ENCODE measurements around the gene GNG8. TPM values are rescaled to one million over a fixed set of nuclear protein-coding genes. Genes with fewer than 3 reads are reported as not detected.

The GNG8 gene
- total and polyA plus RNA-seq, 10 of the 15 experiments (the other 5 are each of a cell fraction or from before 2014, with no cell fraction given), result 1.2 to 6.6 (median 2.7) TPM; not detected in 6

- no peak for TF ChIP-seq SMARCA5 (IDR thresholded peaks at IDR 0.05)
- no peak for TF ChIP-seq SMAD1 (IDR thresholded peaks at IDR 0.05; ENCODE audit: low read depth, partially characterized antibody)
- no peak for TF ChIP-seq SREBF1 (IDR thresholded peaks at IDR 0.05; ENCODE audit: low read length)
- no peak for TF ChIP-seq ZNF274 (IDR thresholded peaks at IDR 0.05; ENCODE audit: insufficient read depth, insufficient read length)
- no peak for TF ChIP-seq EGR1 (IDR thresholded peaks at IDR 0.05; ENCODE audit: borderline replicate concordance in 1 of 2, low read depth in 2 of 2, low read length in 2 of 2)
- H3K4me1 ChIP-seq (ENCODE audit: control insufficient read depth, insufficient read depth, low read length), result peaks cover 33% of the 10 kb centered on the region
- H3K27ac ChIP-seq (ENCODE audit: control insufficient read depth, insufficient read depth), result no peak overlapping the region
- intact Hi-C loops (cut with micrococcal nuclease; ENCODE audit: unreplicated experiment), result no loop called here
- no peak overlapping the region for H3K9ac ChIP-seq (ENCODE audit: control insufficient read depth, insufficient read depth, low read length)
- H3K9me3 ChIP-seq (replicated peaks; ENCODE audit: control insufficient read depth, insufficient read depth, low read length), result no peaks in the 10 kb centered on the region
- DNase-seq (ENCODE audit: low read depth, low spot score) (no peak), ATAC-seq (no peak), FAIRE-seq (no peak)
- RAD21 ChIA-PET (ENCODE audit: unreplicated experiment), result no interaction called here
- 97% methylated on average over 8 of the region's 9 CpGs for WGBS (ENCODE audit: insufficient coverage, insufficient replicate concordance, low lambda C conversion rate, missing lambda C conversion rate)
- H3K27me3 ChIP-seq (replicated peaks in 1 of 2; ENCODE audit: control insufficient read depth in 2 of 2, insufficient read depth in 2 of 2, low read length in 1 of 2), result no peaks in the 10 kb centered on the region
- POLR2A ChIA-PET, result interaction anchor here (0.5 kb wide), 1 partner anchor 11 kb away, joined by 4 read pairs; no protein-coding TSS in a partner anchor
- no peak overlapping the region for H3K4me2 ChIP-seq (ENCODE audit: control insufficient read depth, insufficient read depth)
- SMC1A ChIA-PET (ENCODE audit: uncharacterized antibody, unreplicated experiment), result no interaction called here
- H4K20me1 ChIP-seq (ENCODE audit: control insufficient read depth, insufficient read depth), result peaks cover 15% of the 10 kb centered on the region
- in situ Hi-C loops (cut with MboI), result no loop called here
- peaks cover 28% of the 10 kb centered on the region for H3K79me2 ChIP-seq (ENCODE audit: control insufficient read depth, insufficient read depth, low read length)
- H3K4me3 ChIP-seq, result no peak overlapping the region
- H2AFZ ChIP-seq (ENCODE audit: control insufficient read depth, low read depth, low read length), result no peak overlapping the region
- BruUV-seq (replicated peaks), result no TSS peak
- CTCF ChIA-PET, result interaction anchor here (3.2 kb wide), 1 partner anchor 54 kb away, joined by 14 read pairs; the partner anchor contains the start of gene DACT3
- H3K36me3 ChIP-seq (ENCODE audit: control insufficient read depth in 2 of 2, insufficient read depth in 2 of 2, low read length in 1 of 2), result peaks cover 38 to 47% of the 10 kb centered on the region in 2 experiments
These were observed 27.8 kb downstream of the GNG8 start for GRCh38 chr19:46608178-46608577.

GRCh38 chr19:46607448-46607841 is 28.6 kb downstream of the GNG8 start:
- Histone ChIP-seq H3K9me3 (replicated peaks; ENCODE audit: control insufficient read depth, insufficient read depth, low read length) (no peaks in the 10 kb centered on the region), H4K20me1 (ENCODE audit: control insufficient read depth, insufficient read depth) (peaks cover 18% of the 10 kb centered on the region), H2AFZ (ENCODE audit: control insufficient read depth, low read depth, low read length) (no peak overlapping the region), H3K9ac (ENCODE audit: control insufficient read depth, insufficient read depth, low read length) (no peak overlapping the region), H3K27me3 (replicated peaks in 1 of 2; ENCODE audit: control insufficient read depth in 2 of 2, insufficient read depth in 2 of 2, low read length in 1 of 2) (no peaks in the 10 kb centered on the region), H3K36me3 (ENCODE audit: control insufficient read depth in 2 of 2, insufficient read depth in 2 of 2, low read length in 1 of 2) (peaks cover 38 to 47% of the 10 kb centered on the region in 2 experiments), H3K4me1 (ENCODE audit: control insufficient read depth, insufficient read depth, low read length) (peaks cover 32% of the 10 kb centered on the region), H3K4me3 (no peak overlapping the region), H3K27ac (ENCODE audit: control insufficient read depth, insufficient read depth) (no peak overlapping the region), H3K4me2 (ENCODE audit: control insufficient read depth, insufficient read depth) (no peak overlapping the region), H3K79me2 (ENCODE audit: control insufficient read depth, insufficient read depth, low read length) (peaks cover 35% of the 10 kb centered on the region)
- RAD21 ChIA-PET (ENCODE audit: unreplicated experiment), result no interaction called here
- no TSS peak for BruUV-seq (replicated peaks)
- no peak for ATAC-seq
- CTCF ChIA-PET, result interaction anchor here (1.0 to 3.2 kb wide), 3 partner anchors 13 to 146 kb away, joined by 3 to 14 read pairs (median 5); partner anchors contain the start of gene DACT3
- POLR2A ChIA-PET, result no interaction called here
- FAIRE-seq, result no peak
- DNase-seq (ENCODE audit: low read depth, low spot score), result no peak
- SMC1A ChIA-PET (ENCODE audit: uncharacterized antibody, unreplicated experiment), result interaction anchor here (2.8 kb wide), 1 partner anchor 54 kb away, joined by 12 read pairs; the partner anchor contains the start of gene DACT3
- in situ Hi-C loops (cut with MboI) (no loop called here), intact Hi-C loops (cut with micrococcal nuclease; ENCODE audit: unreplicated experiment) (no loop called here)
- WGBS (ENCODE audit: insufficient coverage, insufficient replicate concordance, low lambda C conversion rate, missing lambda C conversion rate), result 98% methylated on average over 12 of the region's 12 CpGs
- TF ChIP-seq PAX5 (IDR thresholded peaks at IDR 0.05; ENCODE audit: borderline replicate concordance, low read depth, low read length) (no peak), PKNOX1 (IDR thresholded peaks at IDR 0.05) (no peak), KAT2A (conservative IDR thresholded peaks at IDR 0.05; ENCODE audit: control insufficient read depth, low read depth, low read length) (no peak), PRDM15 (CRISPR knock-in tag; IDR thresholded peaks at IDR 0.05) (no peak)
